ENCODE measurements around the gene TENM4. TPM values are rescaled to one million over a fixed set of nuclear protein-coding genes. Genes with fewer than 3 reads are reported as not detected.

The TENM4 gene
- total and polyA plus RNA-seq, 10 of the 15 experiments (the other 5 are each of a cell fraction or from before 2014, with no cell fraction given), result 0.03 to 0.12 (median 0.06) TPM; not detected in 7

- TF ChIP-seq MYB (IDR thresholded peaks at IDR 0.05; ENCODE audit: borderline replicate concordance, low read depth, low read length) (no peak), CHD2 (IDR thresholded peaks at IDR 0.05; ENCODE audit: borderline replicate concordance, low read depth, low read length) (no peak), CBX3 (IDR thresholded peaks at IDR 0.05; ENCODE audit: borderline replicate concordance, low read depth) (no peak), ZNF24 (IDR thresholded peaks at IDR 0.05) (no peak), MYC (IDR thresholded peaks at IDR 0.05; ENCODE audit: insufficient read depth, insufficient read length, insufficient replicate concordance, low read length, severe bottlenecking) (no peak), HDAC6 (IDR thresholded peaks at IDR 0.05; ENCODE audit: unreplicated experiment) (no peak), RCOR1 (conservative IDR thresholded peaks at IDR 0.05; ENCODE audit: low read depth, low read length) (no peak), IKZF2 (IDR thresholded peaks at IDR 0.05) (no peak)
- TF ChIP-seq, protein P1, sequence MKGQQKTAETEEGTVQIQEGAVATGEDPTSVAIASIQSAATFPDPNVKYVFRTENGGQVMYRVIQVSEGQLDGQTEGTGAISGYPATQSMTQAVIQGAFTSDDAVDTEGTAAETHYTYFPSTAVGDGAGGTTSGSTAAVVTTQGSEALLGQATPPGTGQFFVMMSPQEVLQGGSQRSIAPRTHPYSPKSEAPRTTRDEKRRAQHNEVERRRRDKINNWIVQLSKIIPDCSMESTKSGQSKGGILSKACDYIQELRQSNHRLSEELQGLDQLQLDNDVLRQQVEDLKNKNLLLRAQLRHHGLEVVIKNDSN (IDR thresholded peaks at IDR 0.05; ENCODE audit: borderline replicate concordance, extremely low read length, insufficient read depth, low read depth, low read length), result no peak
Measured at GRCh38 chr11:79199729-79200354, 241.0 kb downstream of the TENM4 start (continued).

DNA sequence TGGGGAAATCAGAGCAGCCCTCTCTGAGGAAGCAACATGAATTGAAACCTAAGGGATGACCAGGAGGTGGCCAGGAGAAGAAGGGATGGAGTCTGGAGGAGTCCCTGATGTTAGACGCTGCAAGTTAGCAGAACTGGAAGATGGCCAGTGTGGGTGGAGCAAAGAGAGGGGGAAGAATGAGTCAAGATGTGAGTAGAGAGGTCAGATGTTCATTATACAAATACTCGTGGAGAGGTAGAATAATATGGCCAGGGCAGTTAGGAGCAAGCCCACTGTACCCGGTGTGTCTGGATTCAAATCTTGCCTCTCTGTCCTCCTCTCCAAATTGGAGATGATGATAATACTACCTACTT lies 242.0 kb downstream of the TENM4 start:
- Histone ChIP-seq H3K79me2 (ENCODE audit: control insufficient read depth, insufficient read depth, low read length) (no peaks in the 10 kb centered on the region), H3K4me1 (ENCODE audit: control insufficient read depth, insufficient read depth, low read length) (peaks cover 4% of the 10 kb centered on the region), H4K20me1 (ENCODE audit: control insufficient read depth, insufficient read depth) (no peaks in the 10 kb centered on the region), H3K4me2 (ENCODE audit: control insufficient read depth, insufficient read depth) (no peak overlapping the region), H3K27ac (ENCODE audit: control insufficient read depth, insufficient read depth) (no peak overlapping the region), H3K9ac (ENCODE audit: control insufficient read depth, insufficient read depth, low read length) (no peak overlapping the region), H3K36me3 (ENCODE audit: control insufficient read depth in 2 of 2, insufficient read depth in 2 of 2, low read length in 1 of 2) (no peaks in the 10 kb centered on the region), H2AFZ (ENCODE audit: control insufficient read depth, low read depth, low read length) (no peak overlapping the region), H3K4me3 (no peak overlapping the region), H3K9me3 (replicated peaks; ENCODE audit: control insufficient read depth, insufficient read depth, low read length) (no peaks in the 10 kb centered on the region), H3K27me3 (replicated peaks in 1 of 2; ENCODE audit: control insufficient read depth in 2 of 2, insufficient read depth in 2 of 2, low read length in 1 of 2) (no peaks in the 10 kb centered on the region)
- POLR2A ChIA-PET, result no interaction called here
- WGBS (ENCODE audit: insufficient coverage, insufficient replicate concordance, low lambda C conversion rate, missing lambda C conversion rate), result 15% methylated on average over 3 of the region's 3 CpGs
- no peak for ATAC-seq
- SMC1A ChIA-PET (ENCODE audit: uncharacterized antibody, unreplicated experiment), result no interaction called here
- in situ Hi-C loops (cut with MboI), result no loop called here
- DNase-seq (ENCODE audit: low read depth, low spot score), result no peak
- intact Hi-C loops (cut with micrococcal nuclease; ENCODE audit: unreplicated experiment), result no loop called here
- RAD21 ChIA-PET (ENCODE audit: unreplicated experiment), result no interaction called here
- no peak for FAIRE-seq
- CTCF ChIA-PET, result no interaction called here
- BruUV-seq (replicated peaks), result no TSS peak
- TF ChIP-seq CTCF (IDR thresholded peaks at IDR 0.05 in 2 of 3, conservative IDR thresholded peaks at IDR 0.05 in 1 of 3; ENCODE audit: control insufficient read depth in 2 of 3, extremely low read depth in 1 of 3, insufficient read depth in 1 of 3, low read depth in 3 of 3, low read length in 3 of 3), result no peak
- TF ChIP-seq IRF3 (IDR thresholded peaks at IDR 0.05), result no peak
- no peak for TF ChIP-seq HSF1 (IDR thresholded peaks at IDR 0.05; ENCODE audit: low read depth, low read length)
- TF ChIP-seq ATF2 (IDR thresholded peaks at IDR 0.05; ENCODE audit: low read length), result no peak
- no peak for TF ChIP-seq KDM1A (IDR thresholded peaks at IDR 0.05; ENCODE audit: borderline replicate concordance)
- TF ChIP-seq NR2C2 (IDR thresholded peaks at IDR 0.05; ENCODE audit: borderline replicate concordance, control insufficient read depth, insufficient read length, low read depth), result no peak
- TF ChIP-seq NR2C1 (IDR thresholded peaks at IDR 0.05), result no peak
- TF ChIP-seq TCF7 (IDR thresholded peaks at IDR 0.05; ENCODE audit: borderline replicate concordance), result no peak
